Body of pancreas (tissue), 4 donors: ENCODE data around the gene NOL4L. TPM values are rescaled to one million over a fixed set of nuclear protein-coding genes. Genes with fewer than 3 reads are reported as not detected.
"Not testable (repeated sequence)": the region's sequence is repeated elsewhere in the genome, so short reads cannot be mapped to it uniquely, and the experiment has no call there.

Experiments used
- ATAC-seq: fragments of 150-250 bp; one replicate; pipeline ENCODE4 v1.9.1; 2016
- DNase-seq, 4 donors: peaks; one replicate each; pipeline ENCODE4 v3.0.0-alpha.2; 2019
- H3K27ac ChIP-seq, 4 donors: fragments of 200-600 bp; sonication (generic); 1 replicate in 3 of 4; 2 replicates in 1 of 4; pipeline versions ENCODE4 v1.5.1 to v1.6.1; 2016 to 2019; ENCODE audit warnings: mild to moderate bottlenecking in 1 of 4, mixed read lengths in 1 of 4, moderate library complexity in 1 of 4
- H3K27me3 ChIP-seq, 2 donors: fragments of 200-600 bp; sonication (generic); one replicate each; pipeline ENCODE4 v1.6.0; 2016; ENCODE audit warnings: mild to moderate bottlenecking in 1 of 2
- H3K36me3 ChIP-seq, 2 donors: fragments of 200-600 bp; sonication (generic); replicated peaks in 1 of 2; 2 replicates each; pipeline ENCODE4 v1.5.1; 2016; ENCODE audit warnings: low read depth in 2 of 2; ENCODE audit not compliant: insufficient read depth in 1 of 2
- H3K4me1 ChIP-seq: fragments of 200-600 bp; sonication (generic); one replicate; pipeline ENCODE4 v1.6.0; 2016
- H3K4me3 ChIP-seq, 2 donors: fragments of 200-600 bp; sonication (generic); 1 replicate in 1 of 2; 2 replicates in 1 of 2; pipeline ENCODE4 v1.5.1; 2016 to 2019
- H3K9me3 ChIP-seq, 3 donors: fragments of 200-600 bp; sonication (generic); 1 replicate in 2 of 3; 2 replicates in 1 of 3; pipeline ENCODE4 v1.5.1; 2016
- POLR2A ChIP-seq, 3 donors: fragments of 450-650 bp; IDR thresholded peaks; one replicate each; pipeline ENCODE4 v1.6.1; 2016; ENCODE audit warnings: antibody characterized with exemption in 3 of 3, mild to moderate bottlenecking in 2 of 3
- WGBS, 2 donors: methylation state at CpG; one replicate each; pipeline ENCODE4 v1.1.5; 2017; 5-methylcytosine and 5-hydroxymethylcytosine counted together
- intact Hi-C: fragments of 100-400 bp; cut with DNase I; formaldehyde crosslinking; loops from one replicate; pipeline ENCODE4 v1.15.1; 2023
- total RNA-seq, 2 donors: library from RNA; depleted of rRNA; stranded (reverse); fragments of >200 nt; gene quantifications; one replicate each; pipeline ENCODE4 v1.1.0, GENCODE V29; 2016
- TF ChIP-seq, protein P1 (sequence below), 7 experiments: fragments of 450-650 bp in 4 of 7; fragments of 200-600 bp in 3 of 7; sonication (generic) in 3 of 7; IDR thresholded peaks; one replicate each; pipeline ENCODE4 v1.5.1; 2016 to 2019; ENCODE audit warnings: antibody characterized with exemption in 7 of 7

NOL4L gene
- total RNA-seq, 2 donors from 2014 or later = 15.0 to 36.9 TPM

DNA sequence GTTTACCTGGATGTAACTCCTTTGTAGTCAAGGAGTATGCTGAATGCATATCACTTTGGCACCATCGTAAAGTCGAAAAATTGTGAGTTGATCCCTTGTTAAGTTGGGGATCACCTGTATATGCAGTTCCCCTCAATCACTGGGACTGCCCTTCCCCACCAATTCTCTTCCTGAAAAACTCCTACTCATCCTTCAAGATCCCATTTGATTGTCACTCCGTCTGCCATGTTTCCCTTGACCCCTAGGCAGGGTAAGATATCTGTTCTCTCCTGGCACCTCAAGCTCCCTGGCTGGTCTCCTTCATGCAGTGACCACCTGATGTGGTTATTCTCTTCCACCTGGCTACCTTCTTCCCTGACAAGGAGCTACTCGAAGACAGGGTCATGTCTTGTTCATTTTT, 10.0 kb upstream of the NOL4L start:
- DNase-seq (no peak), ATAC-seq (no peak)
- H3K27ac ChIP-seq = no peak overlapping the region
- H3K9me3 ChIP-seq = no peaks in the 10 kb centered on the region
- no peaks in the 10 kb centered on the region for H3K27me3 ChIP-seq
- H3K4me1 ChIP-seq = no peaks in the 10 kb centered on the region
- TF ChIP-seq POLR2A (IDR thresholded peaks at IDR 0.05) = no peak
- TF ChIP-seq, protein P1, sequence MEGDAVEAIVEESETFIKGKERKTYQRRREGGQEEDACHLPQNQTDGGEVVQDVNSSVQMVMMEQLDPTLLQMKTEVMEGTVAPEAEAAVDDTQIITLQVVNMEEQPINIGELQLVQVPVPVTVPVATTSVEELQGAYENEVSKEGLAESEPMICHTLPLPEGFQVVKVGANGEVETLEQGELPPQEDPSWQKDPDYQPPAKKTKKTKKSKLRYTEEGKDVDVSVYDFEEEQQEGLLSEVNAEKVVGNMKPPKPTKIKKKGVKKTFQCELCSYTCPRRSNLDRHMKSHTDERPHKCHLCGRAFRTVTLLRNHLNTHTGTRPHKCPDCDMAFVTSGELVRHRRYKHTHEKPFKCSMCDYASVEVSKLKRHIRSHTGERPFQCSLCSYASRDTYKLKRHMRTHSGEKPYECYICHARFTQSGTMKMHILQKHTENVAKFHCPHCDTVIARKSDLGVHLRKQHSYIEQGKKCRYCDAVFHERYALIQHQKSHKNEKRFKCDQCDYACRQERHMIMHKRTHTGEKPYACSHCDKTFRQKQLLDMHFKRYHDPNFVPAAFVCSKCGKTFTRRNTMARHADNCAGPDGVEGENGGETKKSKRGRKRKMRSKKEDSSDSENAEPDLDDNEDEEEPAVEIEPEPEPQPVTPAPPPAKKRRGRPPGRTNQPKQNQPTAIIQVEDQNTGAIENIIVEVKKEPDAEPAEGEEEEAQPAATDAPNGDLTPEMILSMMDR (IDR thresholded peaks at IDR 0.05) = no peak
- intact Hi-C loops = no loop called here
- H3K36me3 ChIP-seq = no peaks in the 10 kb centered on the region
- no peak overlapping the region for H3K4me3 ChIP-seq
- WGBS, 2 donors = 87 to 91% methylated on average over 4 of the region's 4 CpGs

DNA sequence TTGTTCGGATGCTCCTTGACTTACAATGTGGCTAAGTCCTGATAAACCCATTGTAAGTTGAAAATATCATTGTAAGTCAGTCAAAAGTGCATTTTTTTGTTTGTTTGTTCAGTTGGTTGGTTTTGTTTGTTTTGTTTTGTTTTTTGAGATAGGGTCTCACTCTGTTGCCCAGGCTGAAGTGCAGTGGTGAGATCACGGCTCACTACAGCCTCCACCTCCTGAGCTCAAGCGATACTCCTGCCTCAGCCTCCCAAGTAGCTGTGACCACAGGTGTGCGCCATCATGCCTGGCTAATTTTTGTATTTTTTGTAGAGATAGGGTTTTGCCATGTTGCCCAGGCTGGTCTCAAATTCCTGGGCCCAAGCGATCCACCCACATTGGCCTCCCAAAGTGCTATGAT, 9.5 kb upstream of the NOL4L start:
- ATAC-seq, H3K4me3 ChIP-seq, H3K9me3 ChIP-seq, DNase-seq, intact Hi-C loops, H3K36me3 ChIP-seq, H3K27ac ChIP-seq, H3K4me1 ChIP-seq, H3K27me3 ChIP-seq: not testable (repeated sequence)
- WGBS, 2 donors = 92% methylated on average over 5 of the region's 5 CpGs

DNA sequence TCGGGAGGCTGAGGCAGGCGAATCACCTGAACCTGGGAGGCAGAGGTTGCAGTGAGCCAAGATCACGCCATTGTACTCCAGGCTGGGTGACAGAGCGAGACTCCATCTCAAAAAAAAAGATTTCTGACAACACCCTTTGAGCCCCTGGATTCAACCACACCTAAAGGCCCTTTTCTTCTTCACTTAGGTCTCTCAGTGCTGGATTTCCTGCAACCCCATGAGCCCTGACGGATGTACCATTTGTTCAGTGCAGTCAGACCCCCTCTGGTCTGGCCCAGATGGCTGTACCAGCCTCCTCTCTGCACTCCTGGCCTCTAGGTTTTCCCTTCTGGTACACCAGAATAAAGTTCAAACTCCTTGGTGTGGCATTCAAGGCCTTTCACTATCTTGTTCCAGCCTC, 9.1 kb upstream of the NOL4L start:
- 92% methylated on average over 5 of the region's 5 CpGs for WGBS, 2 donors
- Histone ChIP-seq H3K9me3 (no peaks in the 10 kb centered on the region), H3K27me3 (no peaks in the 10 kb centered on the region), H3K4me3 (no peak overlapping the region), H3K4me1 (no peaks in the 10 kb centered on the region), H3K36me3 (no peaks in the 10 kb centered on the region), H3K27ac (no peak overlapping the region)
- intact Hi-C loops = no loop called here
- no peak for ATAC-seq
- TF ChIP-seq, protein P1 (IDR thresholded peaks at IDR 0.05) = no peak
- no peak for TF ChIP-seq POLR2A (IDR thresholded peaks at IDR 0.05)
- DNase-seq = no peak

DNA sequence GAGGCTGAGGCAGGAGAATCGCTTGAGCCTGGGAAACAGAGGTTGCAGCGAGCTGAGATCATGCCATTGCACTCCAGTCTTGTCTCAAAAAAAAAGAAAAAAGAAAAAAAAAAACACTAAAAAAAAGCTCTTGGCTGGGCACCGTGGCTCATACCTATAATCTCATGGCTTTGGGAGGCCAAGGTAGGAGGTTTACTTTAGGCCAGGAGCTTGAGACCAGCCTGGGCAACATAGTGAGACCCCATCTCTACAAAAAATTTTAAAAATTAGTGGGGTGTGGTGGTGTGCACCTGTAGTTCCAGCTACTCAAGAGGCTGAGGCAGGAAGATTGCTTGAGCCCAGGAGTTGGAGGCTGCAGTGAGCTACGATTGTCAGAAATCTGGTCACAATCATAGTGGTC, 7.5 kb upstream of the NOL4L start:
- ATAC-seq, intact Hi-C loops, H3K4me3 ChIP-seq, H3K36me3 ChIP-seq, DNase-seq, H3K27me3 ChIP-seq, H3K4me1 ChIP-seq, H3K9me3 ChIP-seq, H3K27ac ChIP-seq: not testable (repeated sequence)
- WGBS, 2 donors = 90 to 94% methylated on average over 4 of the region's 4 CpGs

DNA sequence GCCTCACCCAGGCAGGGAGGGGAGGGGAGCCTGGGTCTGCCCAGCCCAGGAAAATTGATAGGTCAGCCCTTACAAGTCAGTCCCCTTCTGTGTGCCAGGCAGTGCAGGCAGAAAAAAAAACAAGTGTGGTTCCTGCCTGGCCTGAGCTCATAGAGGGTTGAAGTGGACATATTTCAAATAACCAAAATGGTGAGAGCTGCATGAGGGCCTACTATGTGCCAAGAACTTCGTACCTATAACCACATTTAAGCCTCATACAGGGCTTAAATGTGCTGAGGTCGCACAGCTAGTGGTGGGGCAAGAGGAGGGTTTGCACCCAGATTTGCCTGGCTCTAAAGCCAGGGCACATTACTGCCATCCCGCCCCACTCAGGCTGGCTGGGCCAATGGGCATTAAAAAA, 6.9 kb upstream of the NOL4L start:
- WGBS, 2 donors = 91 to 100% methylated on average over 2 to 3 of the region's 3 CpGs
- Histone ChIP-seq H3K4me3 (no peak overlapping the region), H3K27ac (no peak overlapping the region), H3K4me1 (no peaks in the 10 kb centered on the region), H3K36me3 (no peaks in the 10 kb centered on the region), H3K27me3 (no peaks in the 10 kb centered on the region), H3K9me3 (no peaks in the 10 kb centered on the region)
- DNase-seq (no peak), ATAC-seq (no peak)
- TF ChIP-seq, protein P1 (IDR thresholded peaks at IDR 0.05) = no peak
- TF ChIP-seq POLR2A (IDR thresholded peaks at IDR 0.05) = no peak
- intact Hi-C loops = no loop called here

DNA sequence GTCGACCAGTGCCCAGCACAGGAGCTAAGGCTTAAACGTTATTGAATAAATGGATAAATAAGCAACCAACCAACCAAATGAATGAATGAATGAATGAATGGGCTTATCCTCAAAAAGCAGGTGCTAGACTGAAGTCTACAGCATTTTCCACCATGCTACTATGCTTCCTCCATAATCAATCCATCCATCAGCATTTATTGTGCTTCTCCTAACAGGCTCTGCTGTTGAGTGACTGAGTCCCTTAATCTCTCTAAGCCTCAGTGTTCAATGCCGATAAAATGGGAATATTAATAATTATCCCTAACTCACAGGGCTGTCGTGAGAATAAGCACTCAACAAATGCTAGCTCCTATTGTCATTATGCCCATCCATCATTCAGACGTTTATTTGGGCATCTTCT, 4.6 kb upstream of the NOL4L start:
- Histone ChIP-seq H3K9me3 (no peaks in the 10 kb centered on the region), H3K27ac (no peak overlapping the region), H3K27me3 (no peaks in the 10 kb centered on the region), H3K4me1 (peaks cover 3% of the 10 kb centered on the region), H3K36me3 (no peaks in the 10 kb centered on the region), H3K4me3 (no peak overlapping the region)
- WGBS, 2 donors = 59 to 64% methylated on average over 5 of the region's 5 CpGs
- no peak for ATAC-seq
- no peak for TF ChIP-seq POLR2A (IDR thresholded peaks at IDR 0.05)
- TF ChIP-seq, protein P1 (IDR thresholded peaks at IDR 0.05) = no peak
- DNase-seq = no peak
- intact Hi-C loops = no loop called here
